ENCODE data around the gene CDH22.

- TF ChIP-seq POLR2A (IDR thresholded peaks at IDR 0.05): no peak
- no peak for TF ChIP-seq CTCF (IDR thresholded peaks at IDR 0.05)
Measured at GRCh38 chr20:46306743-46307138, 1.6 kb downstream of the CDH22 start.

Measured in right lobe of liver (tissue), 4 donors.